ENCODE results near the gene CACNA2D2. TPM values are rescaled to one million over a fixed set of nuclear protein-coding genes. Genes with fewer than 3 reads are reported as not detected.

CACNA2D2 gene
- total and polyA plus RNA-seq, 4 donors, result 0.10 to 0.19 (median 0.15) TPM

DNA sequence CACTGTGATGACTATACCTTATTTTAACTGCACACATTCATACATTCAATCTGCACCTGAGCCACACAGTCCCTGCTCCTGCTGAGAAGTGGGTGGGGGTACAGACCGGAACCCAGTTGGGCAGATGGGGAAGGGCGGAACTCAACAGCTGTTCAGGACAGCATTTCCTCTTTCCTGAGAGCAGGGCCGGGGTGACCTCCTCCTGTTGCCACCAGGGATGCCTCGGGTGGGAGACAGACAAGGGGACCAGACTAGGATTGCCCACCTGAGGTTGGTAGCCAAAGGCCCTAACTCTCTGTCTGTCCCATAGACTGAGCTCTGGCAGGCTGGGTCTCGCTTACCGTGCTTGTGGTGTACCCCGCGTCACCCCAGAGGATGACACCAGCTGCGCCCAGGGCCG, 184.8 kb downstream of the CACNA2D2 start (continued):
- no peak for TF ChIP-seq HNF4A (conservative IDR thresholded peaks at IDR 0.05)
- no peak for TF ChIP-seq TAF1 (conservative IDR thresholded peaks at IDR 0.05)
- no peak for TF ChIP-seq REST (IDR thresholded peaks at IDR 0.05)
- no peak for TF ChIP-seq FOXA2 (IDR thresholded peaks at IDR 0.05)
- TF ChIP-seq YY1 (IDR thresholded peaks at IDR 0.05), result no peak
- no peak for TF ChIP-seq SP1 (IDR thresholded peaks at IDR 0.05)
- no peak for TF ChIP-seq FOXA1 (IDR thresholded peaks at IDR 0.05)

DNA sequence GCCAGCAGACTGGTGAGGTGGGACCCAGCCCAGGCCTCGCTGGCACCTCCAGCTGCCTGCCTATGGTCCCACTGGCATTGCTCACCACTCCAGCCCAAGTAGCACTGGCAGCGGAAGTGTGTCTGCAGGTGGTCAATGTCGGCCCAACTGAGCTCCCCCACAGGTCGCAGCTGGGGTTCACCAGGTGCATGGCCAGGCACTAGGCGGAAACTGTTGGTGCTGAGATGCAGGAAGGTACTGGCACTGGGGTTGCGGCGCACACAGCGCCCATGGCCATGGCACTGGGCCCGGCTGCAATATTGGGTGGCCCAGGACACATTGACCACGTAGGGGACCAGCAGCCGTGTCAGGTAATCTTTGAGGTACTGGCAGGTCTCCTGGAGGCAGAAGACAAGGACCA, 185.3 kb downstream of the CACNA2D2 start:
- no peak overlapping the region for H3K27ac ChIP-seq (ENCODE audit: low read depth in 1 of 2, low read length in 2 of 2)
- peaks cover 15 to 44% (median 36%) of the 10 kb centered on the region in 4 donors for H3K4me1 ChIP-seq (ENCODE audit: control insufficient read depth in 4 of 4, insufficient read depth in 4 of 4, low read length in 3 of 4)
- no peaks in the 10 kb centered on the region for H3K9me3 ChIP-seq (ENCODE audit: control insufficient read depth in 4 of 4, low read length in 3 of 4)
- no peak overlapping the region for H3K4me3 ChIP-seq (ENCODE audit: low read depth in 1 of 3, low read length in 3 of 3)
- 81% methylated on average over 11 of the region's 11 CpGs for WGBS
- H3K27me3 ChIP-seq (ENCODE audit: control insufficient read depth in 4 of 4, insufficient read depth in 4 of 4, low read length in 3 of 4), result no peaks in the 10 kb centered on the region
- H3K36me3 ChIP-seq (ENCODE audit: control insufficient read depth in 4 of 4, insufficient read depth in 3 of 4, low read depth in 1 of 4, low read length in 3 of 4), result peaks cover 0 to 10% (median 2%) of the 10 kb centered on the region in 4 donors
- TF ChIP-seq EGR1 (IDR thresholded peaks at IDR 0.05; ENCODE audit: low read depth in 2 of 2) (no peak), REST (IDR thresholded peaks at IDR 0.05) (no peak), RAD21 (IDR thresholded peaks at IDR 0.05) (no peak), CTCF (IDR thresholded peaks at IDR 0.05; ENCODE audit: low read depth, low read length, missing input control) (no peak), FOXA2 (IDR thresholded peaks at IDR 0.05) (no peak), YY1 (IDR thresholded peaks at IDR 0.05) (no peak), TAF1 (conservative IDR thresholded peaks at IDR 0.05) (no peak), FOXA1 (IDR thresholded peaks at IDR 0.05) (no peak), JUND (IDR thresholded peaks at IDR 0.05) (no peak), NR2F2 (IDR thresholded peaks at IDR 0.05) (no peak), SP1 (IDR thresholded peaks at IDR 0.05) (no peak)
- TF ChIP-seq, protein P1, sequence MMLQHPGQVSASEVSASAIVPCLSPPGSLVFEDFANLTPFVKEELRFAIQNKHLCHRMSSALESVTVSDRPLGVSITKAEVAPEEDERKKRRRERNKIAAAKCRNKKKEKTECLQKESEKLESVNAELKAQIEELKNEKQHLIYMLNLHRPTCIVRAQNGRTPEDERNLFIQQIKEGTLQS (IDR thresholded peaks at IDR 0.05), result no peak
- TF ChIP-seq, protein P2, sequence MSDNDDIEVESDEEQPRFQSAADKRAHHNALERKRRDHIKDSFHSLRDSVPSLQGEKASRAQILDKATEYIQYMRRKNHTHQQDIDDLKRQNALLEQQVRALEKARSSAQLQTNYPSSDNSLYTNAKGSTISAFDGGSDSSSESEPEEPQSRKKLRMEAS (IDR thresholded peaks at IDR 0.05), result no peak
- DNase-seq (ENCODE audit: low spot score), result no peak
- H3K9ac ChIP-seq (ENCODE audit: low read depth in 1 of 2, low read length in 2 of 2), result no peak overlapping the region

Measured in liver (tissue), 9 donors.